HG02588 (cell line): ENCODE data around the gene PARP11.

Source experiments
- ATAC-seq: cut with Tn5 transposase; IDR thresholded peaks from one replicate; pipeline ENCODE4 v1.9.1; 2021; ENCODE audit warnings: mild to moderate bottlenecking, moderate library complexity; ENCODE audit not compliant: unreplicated experiment

PARP11 gene

GRCh38 chr12:3827301-3828000 is 45.7 kb downstream of the PARP11 start:
- ATAC-seq = no peak

- ATAC-seq = no peak
Measured at GRCh38 chr12:3821441-3821840, 51.8 kb downstream of the PARP11 start.

GRCh38 chr12:3820122-3820521 is 53.1 kb downstream of the PARP11 start:
- ATAC-seq = no peak

- ATAC-seq = no peak
Measured at GRCh38 chr12:3816266-3816665, 56.9 kb downstream of the PARP11 start.

- no peak for ATAC-seq
Measured at GRCh38 chr12:3815094-3815766, 58.0 kb downstream of the PARP11 start.

- no peak for ATAC-seq
Measured at GRCh38 chr12:3810540-3810939, 62.7 kb downstream of the PARP11 start.

- ATAC-seq = no peak
Measured at GRCh38 chr12:3810016-3810370, 63.2 kb downstream of the PARP11 start.

- no peak for ATAC-seq
Measured at GRCh38 chr12:3809357-3810015, 63.7 kb downstream of the PARP11 start.

- no peak for ATAC-seq
Measured at GRCh38 chr12:3805077-3805476, 68.1 kb downstream of the PARP11 start.

- peak; percentile 45 for ATAC-seq
Measured at GRCh38 chr12:3803865-3804472, 69.2 kb downstream of the PARP11 start.

GRCh38 chr12:3802721-3803120 is 70.5 kb downstream of the PARP11 start:
- ATAC-seq = no peak

- no peak for ATAC-seq
Measured at GRCh38 chr12:3797531-3798048, 75.6 kb downstream of the PARP11 start.

- ATAC-seq = no peak
Measured at GRCh38 chr12:3795492-3796133, 77.6 kb downstream of the PARP11 start.

- ATAC-seq = no peak
Measured at GRCh38 chr12:3795066-3795465, 78.1 kb downstream of the PARP11 start.

- ATAC-seq = no peak
Measured at GRCh38 chr12:3792623-3793288, 80.4 kb downstream of the PARP11 start.

GRCh38 chr12:3791256-3791874 is 81.8 kb downstream of the PARP11 start:
- no peak for ATAC-seq

GRCh38 chr12:3790642-3791041 is 82.6 kb downstream of the PARP11 start:
- no peak for ATAC-seq

GRCh38 chr12:3789838-3790237 is 83.4 kb downstream of the PARP11 start:
- ATAC-seq = no peak

GRCh38 chr12:3777206-3777809 is 95.9 kb downstream of the PARP11 start:
- ATAC-seq = no peak
